ENCODE measurements around the gene KLHL29.

The KLHL29 gene

GRCh38 chr2:23628926-23629771 lies 244.2 kb downstream of the KLHL29 start:
- TF ChIP-seq NFIC (IDR thresholded peaks at IDR 0.05): no peak
- TF ChIP-seq REST (IDR thresholded peaks at IDR 0.05; ENCODE audit: low read depth): no peak
- TF ChIP-seq TEAD4 (IDR thresholded peaks at IDR 0.05): no peak
- TF ChIP-seq FOXM1 (IDR thresholded peaks at IDR 0.05; ENCODE audit: borderline replicate concordance, low read depth): no peak
- no peak for TF ChIP-seq CEBPB (IDR thresholded peaks at IDR 0.05)
- no peak for TF ChIP-seq RAD21 (IDR thresholded peaks at IDR 0.05; ENCODE audit: low read depth)
- no peak for TF ChIP-seq EGR1 (IDR thresholded peaks at IDR 0.05)
- no peak for TF ChIP-seq TAF1 (IDR thresholded peaks at IDR 0.05; ENCODE audit: low read depth)
- TF ChIP-seq, protein P1, sequence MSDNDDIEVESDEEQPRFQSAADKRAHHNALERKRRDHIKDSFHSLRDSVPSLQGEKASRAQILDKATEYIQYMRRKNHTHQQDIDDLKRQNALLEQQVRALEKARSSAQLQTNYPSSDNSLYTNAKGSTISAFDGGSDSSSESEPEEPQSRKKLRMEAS (IDR thresholded peaks at IDR 0.05): no peak
- TF ChIP-seq EP300 (IDR thresholded peaks at IDR 0.05; ENCODE audit: borderline replicate concordance): no peak
- TF ChIP-seq CREB1 (IDR thresholded peaks at IDR 0.05; ENCODE audit: low read depth): no peak
- TF ChIP-seq TCF12 (IDR thresholded peaks at IDR 0.05; ENCODE audit: low read depth): no peak
- TF ChIP-seq ZBTB7A (IDR thresholded peaks at IDR 0.05; ENCODE audit: low read depth): no peak
- no peak for TF ChIP-seq YY1 (IDR thresholded peaks at IDR 0.05; ENCODE audit: low read depth)
- no peak for TF ChIP-seq USF1 (IDR thresholded peaks at IDR 0.05)

- TF ChIP-seq CREB1 (IDR thresholded peaks at IDR 0.05; ENCODE audit: low read depth) (no peak), USF1 (IDR thresholded peaks at IDR 0.05) (no peak), REST (IDR thresholded peaks at IDR 0.05; ENCODE audit: low read depth) (no peak), FOXM1 (IDR thresholded peaks at IDR 0.05; ENCODE audit: borderline replicate concordance, low read depth) (no peak), YY1 (IDR thresholded peaks at IDR 0.05; ENCODE audit: low read depth) (no peak), TAF1 (IDR thresholded peaks at IDR 0.05; ENCODE audit: low read depth) (no peak), NFIC (IDR thresholded peaks at IDR 0.05) (no peak), RAD21 (IDR thresholded peaks at IDR 0.05; ENCODE audit: low read depth) (no peak), EP300 (IDR thresholded peaks at IDR 0.05; ENCODE audit: borderline replicate concordance) (no peak), ZBTB7A (IDR thresholded peaks at IDR 0.05; ENCODE audit: low read depth) (no peak), TEAD4 (IDR thresholded peaks at IDR 0.05) (no peak), EGR1 (IDR thresholded peaks at IDR 0.05) (no peak), CEBPB (IDR thresholded peaks at IDR 0.05) (no peak), TCF12 (IDR thresholded peaks at IDR 0.05; ENCODE audit: low read depth) (no peak)
- TF ChIP-seq, protein P1 (IDR thresholded peaks at IDR 0.05): no peak
Measured at GRCh38 chr2:23629772-23630480, 244.9 kb downstream of the KLHL29 start.

GRCh38 chr2:23630961-23631360 lies 246.0 kb downstream of the KLHL29 start:
- no peak for TF ChIP-seq ZBTB7A (IDR thresholded peaks at IDR 0.05; ENCODE audit: low read depth)

DNA sequence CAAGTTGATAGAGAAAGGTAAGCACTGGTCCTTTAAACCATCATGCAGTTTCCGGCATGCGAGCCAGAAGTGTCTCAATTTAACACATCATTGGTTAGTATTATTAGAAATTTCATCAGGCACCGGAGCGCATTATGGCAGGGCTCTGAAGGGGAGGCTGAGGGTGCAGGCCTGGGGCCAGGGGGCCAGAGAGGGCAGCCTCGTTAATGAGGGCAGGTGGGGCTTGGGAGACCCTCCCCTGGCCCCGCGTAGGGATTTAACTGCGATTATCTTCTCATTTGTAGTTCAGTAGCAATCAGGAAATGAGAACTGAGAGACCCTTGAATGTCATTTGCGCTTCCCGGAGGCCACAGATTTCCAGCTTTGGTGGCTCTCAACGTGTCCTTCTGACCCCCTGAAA lies 246.4 kb downstream of the KLHL29 start:
- TF ChIP-seq EP300 (IDR thresholded peaks at IDR 0.05; ENCODE audit: borderline replicate concordance): no peak
- TF ChIP-seq YY1 (IDR thresholded peaks at IDR 0.05; ENCODE audit: low read depth): no peak
- TF ChIP-seq REST (IDR thresholded peaks at IDR 0.05; ENCODE audit: low read depth): no peak

All from Ishikawa (cell line).